ENCODE data around the gene GPRIN3. TPM values are rescaled to one million over a fixed set of nuclear protein-coding genes. Genes with fewer than 3 reads are reported as not detected.

The GPRIN3 gene
- total and polyA plus RNA-seq, 10 of the 15 experiments (the other 5 are each of a cell fraction or from before 2014, with no cell fraction given), result under 0.01 to 0.05 (median 0.01) TPM; not detected in 6

GRCh38 chr4:89251396-89251795, 56.2 kb downstream of the GPRIN3 start:
- no TSS peak for BruUV-seq (replicated peaks)
- Histone ChIP-seq H3K27ac (ENCODE audit: control insufficient read depth, insufficient read depth) (no peak overlapping the region), H3K27me3 (replicated peaks in 1 of 2; ENCODE audit: control insufficient read depth in 2 of 2, insufficient read depth in 2 of 2, low read length in 1 of 2) (no peaks in the 10 kb centered on the region; a peak in 1 of 4 replicates), H3K4me3 (no peak overlapping the region), H3K9ac (ENCODE audit: control insufficient read depth, insufficient read depth, low read length) (no peak overlapping the region), H3K4me2 (ENCODE audit: control insufficient read depth, insufficient read depth) (no peak overlapping the region), H3K9me3 (replicated peaks; ENCODE audit: control insufficient read depth, insufficient read depth, low read length) (no peaks in the 10 kb centered on the region), H4K20me1 (ENCODE audit: control insufficient read depth, insufficient read depth) (no peaks in the 10 kb centered on the region), H3K79me2 (ENCODE audit: control insufficient read depth, insufficient read depth, low read length) (no peaks in the 10 kb centered on the region), H3K4me1 (ENCODE audit: control insufficient read depth, insufficient read depth, low read length) (no peaks in the 10 kb centered on the region), H2AFZ (ENCODE audit: control insufficient read depth, low read depth, low read length) (no peak overlapping the region), H3K36me3 (ENCODE audit: control insufficient read depth in 2 of 2, insufficient read depth in 2 of 2, low read length in 1 of 2) (no peaks in the 10 kb centered on the region)
- intact Hi-C loops (cut with micrococcal nuclease; ENCODE audit: unreplicated experiment), result no loop called here
- ATAC-seq (no peak), FAIRE-seq (no peak), DNase-seq (ENCODE audit: low read depth, low spot score) (no peak)
- TF ChIP-seq CREM (IDR thresholded peaks at IDR 0.05; ENCODE audit: low read depth) (no peak), SIN3A (IDR thresholded peaks at IDR 0.05; ENCODE audit: low read depth, low read length) (no peak)
- in situ Hi-C loops (cut with MboI), result loop anchor here (10.0 kb wide), 1 partner anchor 183 kb away; no protein-coding TSS in a partner anchor
- ChIA-PET POLR2A (no interaction called here), RAD21 (ENCODE audit: unreplicated experiment) (interaction anchor here (1.9 kb wide), 1 partner anchor 25 kb away, joined by 4 read pairs; no protein-coding TSS in a partner anchor), SMC1A (ENCODE audit: uncharacterized antibody, unreplicated experiment) (interaction anchor here (0.6 kb wide), 1 partner anchor 1039 kb away, joined by 3 read pairs; no protein-coding TSS in a partner anchor), CTCF (interaction anchor here (0.9 to 6.2 kb wide), 9 partner anchors 10 to 184 kb away, joined by 3 to 23 read pairs (median 4); no protein-coding TSS in a partner anchor)

DNA sequence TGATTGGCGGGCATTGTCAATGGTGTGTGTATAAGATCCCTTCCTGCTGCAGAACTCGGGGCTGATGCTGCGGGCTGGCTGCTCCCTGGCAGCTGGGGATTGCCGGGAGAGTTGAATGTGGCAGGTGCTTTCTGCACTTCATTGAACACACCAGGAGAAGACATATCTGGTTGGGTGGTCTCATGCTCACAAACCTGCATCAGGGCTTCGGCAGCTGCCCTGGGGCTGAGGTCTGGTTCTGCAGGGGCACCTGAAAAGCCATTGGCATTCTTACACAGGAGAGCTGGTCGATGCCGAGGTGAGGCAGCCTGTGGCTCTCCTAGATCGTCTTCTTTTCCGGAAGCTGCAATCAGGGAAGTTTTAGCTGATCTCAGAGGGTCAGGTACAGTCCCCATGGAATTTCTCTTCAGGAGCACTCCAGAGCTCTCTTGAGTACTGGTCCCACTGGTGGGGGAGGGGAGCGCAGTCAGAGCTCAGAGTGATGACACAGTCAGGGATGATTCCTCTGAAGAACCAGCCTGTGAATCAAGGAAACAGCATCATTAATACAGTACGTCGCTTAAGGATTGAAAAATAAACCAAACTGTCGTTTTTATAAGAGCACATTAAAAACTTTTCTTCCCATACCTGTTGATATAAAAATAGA, 57.8 kb downstream of the GPRIN3 start:
- ChIA-PET RAD21 (ENCODE audit: unreplicated experiment) (no interaction called here), SMC1A (ENCODE audit: uncharacterized antibody, unreplicated experiment) (no interaction called here), POLR2A (no interaction called here), CTCF (interaction anchor here (0.6 to 6.2 kb wide), 3 partner anchors 11 to 315 kb away, joined by 3 to 23 read pairs (median 9); no protein-coding TSS in a partner anchor)
- TF ChIP-seq, protein P1, sequence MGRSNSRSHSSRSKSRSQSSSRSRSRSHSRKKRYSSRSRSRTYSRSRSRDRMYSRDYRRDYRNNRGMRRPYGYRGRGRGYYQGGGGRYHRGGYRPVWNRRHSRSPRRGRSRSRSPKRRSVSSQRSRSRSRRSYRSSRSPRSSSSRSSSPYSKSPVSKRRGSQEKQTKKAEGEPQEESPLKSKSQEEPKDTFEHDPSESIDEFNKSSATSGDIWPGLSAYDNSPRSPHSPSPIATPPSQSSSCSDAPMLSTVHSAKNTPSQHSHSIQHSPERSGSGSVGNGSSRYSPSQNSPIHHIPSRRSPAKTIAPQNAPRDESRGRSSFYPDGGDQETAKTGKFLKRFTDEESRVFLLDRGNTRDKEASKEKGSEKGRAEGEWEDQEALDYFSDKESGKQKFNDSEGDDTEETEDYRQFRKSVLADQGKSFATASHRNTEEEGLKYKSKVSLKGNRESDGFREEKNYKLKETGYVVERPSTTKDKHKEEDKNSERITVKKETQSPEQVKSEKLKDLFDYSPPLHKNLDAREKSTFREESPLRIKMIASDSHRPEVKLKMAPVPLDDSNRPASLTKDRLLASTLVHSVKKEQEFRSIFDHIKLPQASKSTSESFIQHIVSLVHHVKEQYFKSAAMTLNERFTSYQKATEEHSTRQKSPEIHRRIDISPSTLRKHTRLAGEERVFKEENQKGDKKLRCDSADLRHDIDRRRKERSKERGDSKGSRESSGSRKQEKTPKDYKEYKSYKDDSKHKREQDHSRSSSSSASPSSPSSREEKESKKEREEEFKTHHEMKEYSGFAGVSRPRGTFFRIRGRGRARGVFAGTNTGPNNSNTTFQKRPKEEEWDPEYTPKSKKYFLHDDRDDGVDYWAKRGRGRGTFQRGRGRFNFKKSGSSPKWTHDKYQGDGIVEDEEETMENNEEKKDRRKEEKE (IDR thresholded peaks at IDR 0.05), result no peak
- TF ChIP-seq NBN (IDR thresholded peaks at IDR 0.05), result no peak
- TF ChIP-seq EZH2 (IDR thresholded peaks at IDR 0.05; ENCODE audit: borderline replicate concordance, control insufficient read depth, low read depth, low read length), result no peak
- TF ChIP-seq DPF2 (IDR thresholded peaks at IDR 0.05), result no peak
- no peak for TF ChIP-seq ZNF384 (IDR thresholded peaks at IDR 0.05; ENCODE audit: borderline replicate concordance, low read depth, low read length)
- no peak for TF ChIP-seq TCF3 (IDR thresholded peaks at IDR 0.05; ENCODE audit: borderline replicate concordance, insufficient read depth, low read depth, low read length)
- TF ChIP-seq RFX5 (IDR thresholded peaks at IDR 0.05; ENCODE audit: low read depth, low read length), result no peak
- TF ChIP-seq EP300 (IDR thresholded peaks at IDR 0.05; ENCODE audit: borderline replicate concordance in 1 of 2, control insufficient read depth in 1 of 2, low read depth in 2 of 2, low read length in 2 of 2), result no peak
- TF ChIP-seq MEF2A (IDR thresholded peaks at IDR 0.05; ENCODE audit: insufficient read depth, low read depth, low read length), result no peak
- no peak for TF ChIP-seq SIN3A (IDR thresholded peaks at IDR 0.05; ENCODE audit: low read depth, low read length)
- TF ChIP-seq EED (IDR thresholded peaks at IDR 0.05; ENCODE audit: low read depth), result no peak
- no peak for TF ChIP-seq KLF5 (IDR thresholded peaks at IDR 0.05; ENCODE audit: partially characterized antibody)
- TF ChIP-seq JUND (IDR thresholded peaks at IDR 0.05; ENCODE audit: low read depth, low read length), result no peak
- no peak for TF ChIP-seq GATAD2B (conservative IDR thresholded peaks at IDR 0.05; ENCODE audit: low read depth)
- TF ChIP-seq GABPA (IDR thresholded peaks at IDR 0.05; ENCODE audit: low read depth), result no peak
- intact Hi-C loops (cut with micrococcal nuclease; ENCODE audit: unreplicated experiment) (no loop called here), in situ Hi-C loops (cut with MboI) (loop anchor here (10.0 kb wide), 1 partner anchor 185 kb away; no protein-coding TSS in a partner anchor)
- no TSS peak for BruUV-seq (replicated peaks)
- Histone ChIP-seq H3K36me3 (ENCODE audit: control insufficient read depth in 2 of 2, insufficient read depth in 2 of 2, low read length in 1 of 2) (no peaks in the 10 kb centered on the region), H4K20me1 (ENCODE audit: control insufficient read depth, insufficient read depth) (no peaks in the 10 kb centered on the region), H3K4me1 (ENCODE audit: control insufficient read depth, insufficient read depth, low read length) (no peaks in the 10 kb centered on the region), H3K4me3 (no peak overlapping the region), H3K9me3 (replicated peaks; ENCODE audit: control insufficient read depth, insufficient read depth, low read length) (no peaks in the 10 kb centered on the region), H2AFZ (ENCODE audit: control insufficient read depth, low read depth, low read length) (no peak overlapping the region), H3K79me2 (ENCODE audit: control insufficient read depth, insufficient read depth, low read length) (no peaks in the 10 kb centered on the region), H3K4me2 (ENCODE audit: control insufficient read depth, insufficient read depth) (no peak overlapping the region), H3K27ac (ENCODE audit: control insufficient read depth, insufficient read depth) (no peak overlapping the region), H3K27me3 (replicated peaks in 1 of 2; ENCODE audit: control insufficient read depth in 2 of 2, insufficient read depth in 2 of 2, low read length in 1 of 2) (no peaks in the 10 kb centered on the region), H3K9ac (ENCODE audit: control insufficient read depth, insufficient read depth, low read length) (no peak overlapping the region)
- WGBS (ENCODE audit: insufficient coverage, insufficient replicate concordance, low lambda C conversion rate, missing lambda C conversion rate), result 42% methylated on average over 13 of the region's 13 CpGs
- no peak for FAIRE-seq
- no peak for ATAC-seq
- DNase-seq (ENCODE audit: low read depth, low spot score), result no peak
